BJ (cell line): ENCODE results near the gene WDR93. TPM values are rescaled to one million over a fixed set of nuclear protein-coding genes. Genes with fewer than 3 reads are reported as not detected.

Source experiments
- CTCF ChIA-PET: fragments of 350-600 bp; formaldehyde crosslinking; extraction: SDS; loops from one replicate; lab custom pipeline; 2021; ENCODE audit warnings: antibody characterized with exemption, inconsistent platforms; lab: Yijun Ruan, JAX
- POLR2A ChIA-PET: fragments of 300-600 bp; sonication (Branson Sonifier 250); formaldehyde crosslinking; extraction: SDS; loops from one replicate; lab custom pipeline; 2021; ENCODE audit warnings: antibody characterized with exemption; lab: Charles Lee
- DNase-seq: peaks from one replicate; pipeline ENCODE4 v3.0.0-alpha.2; 2011; ENCODE audit warnings: low read depth
- H3K27me3 ChIP-seq: 2 replicates; pipeline ENCODE4 v1.6.0; 2011; ENCODE audit warnings: low read length; ENCODE audit not compliant: control insufficient read depth, insufficient read depth
- H3K36me3 ChIP-seq: 2 replicates; pipeline ENCODE4 v1.5.1; 2011; ENCODE audit warnings: low read length; ENCODE audit not compliant: control insufficient read depth, insufficient read depth
- H3K4me3 ChIP-seq: 2 replicates; pipeline ENCODE4 v1.5.1; 2011; ENCODE audit warnings: low read depth, mild to moderate bottlenecking, control low read depth, low read length
- polyA plus RNA-seq: library from polyadenylated mRNA; depleted of rRNA; stranded (reverse); fragments of >200 nt; gene quantifications from 2 replicates; pipeline ENCODE4 v1.2.3, GENCODE V29; 2011
- TF ChIP-seq, protein P1 (sequence below): IDR thresholded peaks from 2 replicates; pipeline ENCODE4 v1.5.1; 2011; ENCODE audit warnings: low read depth, mild to moderate bottlenecking, control low read depth, inconsistent platforms, low read length, moderate library complexity; ENCODE audit not compliant: insufficient read depth

Gene WDR93
- polyA plus RNA-seq, 1 experiment, result 0.15 TPM

DNA sequence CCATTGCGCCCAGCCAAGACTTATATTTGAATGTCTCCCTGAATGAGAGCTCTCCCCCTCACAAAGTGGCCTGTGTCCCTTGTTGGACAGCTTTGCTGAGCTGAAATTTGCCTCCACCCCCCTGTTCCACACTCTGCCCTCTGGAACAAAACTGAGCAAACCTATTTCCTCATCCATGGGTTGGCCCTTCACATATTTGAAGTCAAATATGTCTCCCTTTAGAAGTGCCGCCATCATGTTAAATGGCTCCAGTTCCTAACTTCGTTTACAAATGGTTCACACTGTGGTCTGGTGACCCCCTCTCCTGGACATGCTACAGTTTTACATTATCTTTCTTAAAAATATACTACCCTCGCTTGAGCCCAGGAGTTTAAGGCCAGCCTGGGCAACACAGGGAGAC lies 16.1 kb upstream of the WDR93 start:
- CTCF ChIA-PET, result interaction anchor here (0.6 to 1.6 kb wide), 6 partner anchors 9 to 27 kb away, joined by 3 to 5 read pairs (median 4); no protein-coding TSS in a partner anchor
- DNase-seq, result no peak
- TF ChIP-seq, protein P1, sequence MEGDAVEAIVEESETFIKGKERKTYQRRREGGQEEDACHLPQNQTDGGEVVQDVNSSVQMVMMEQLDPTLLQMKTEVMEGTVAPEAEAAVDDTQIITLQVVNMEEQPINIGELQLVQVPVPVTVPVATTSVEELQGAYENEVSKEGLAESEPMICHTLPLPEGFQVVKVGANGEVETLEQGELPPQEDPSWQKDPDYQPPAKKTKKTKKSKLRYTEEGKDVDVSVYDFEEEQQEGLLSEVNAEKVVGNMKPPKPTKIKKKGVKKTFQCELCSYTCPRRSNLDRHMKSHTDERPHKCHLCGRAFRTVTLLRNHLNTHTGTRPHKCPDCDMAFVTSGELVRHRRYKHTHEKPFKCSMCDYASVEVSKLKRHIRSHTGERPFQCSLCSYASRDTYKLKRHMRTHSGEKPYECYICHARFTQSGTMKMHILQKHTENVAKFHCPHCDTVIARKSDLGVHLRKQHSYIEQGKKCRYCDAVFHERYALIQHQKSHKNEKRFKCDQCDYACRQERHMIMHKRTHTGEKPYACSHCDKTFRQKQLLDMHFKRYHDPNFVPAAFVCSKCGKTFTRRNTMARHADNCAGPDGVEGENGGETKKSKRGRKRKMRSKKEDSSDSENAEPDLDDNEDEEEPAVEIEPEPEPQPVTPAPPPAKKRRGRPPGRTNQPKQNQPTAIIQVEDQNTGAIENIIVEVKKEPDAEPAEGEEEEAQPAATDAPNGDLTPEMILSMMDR, result no peak
- Histone ChIP-seq H3K27me3 (no peaks in the 10 kb centered on the region), H3K4me3 (no peak overlapping the region), H3K36me3 (no peaks in the 10 kb centered on the region)
- POLR2A ChIA-PET, result no interaction called here

DNA sequence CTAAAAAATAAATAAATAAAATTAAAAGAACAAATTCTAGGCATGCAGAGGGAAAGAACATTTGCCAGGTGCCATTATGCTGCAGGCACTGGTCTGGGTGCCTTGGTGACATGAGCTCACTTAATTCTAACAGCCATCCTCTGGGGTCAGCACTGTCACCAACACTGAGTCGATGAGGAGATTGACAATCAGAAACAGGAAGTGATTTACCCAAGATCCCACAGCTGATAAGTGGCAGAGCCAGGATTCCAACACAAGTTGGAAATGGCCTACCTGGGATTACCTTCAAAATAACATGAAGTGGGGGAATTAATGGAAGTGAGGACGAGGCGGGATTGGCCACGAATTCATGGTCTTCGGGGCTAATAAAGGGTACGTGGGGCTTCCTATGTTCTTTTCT lies 15.0 kb upstream of the WDR93 start:
- Histone ChIP-seq H3K4me3 (no peak overlapping the region), H3K36me3 (no peaks in the 10 kb centered on the region), H3K27me3 (no peaks in the 10 kb centered on the region)
- ChIA-PET POLR2A (no interaction called here), CTCF (interaction anchor here (0.8 kb wide), 1 partner anchor 8 kb away, joined by 3 read pairs; no protein-coding TSS in a partner anchor)
- DNase-seq, result no peak
- TF ChIP-seq, protein P1, result no peak

DNA sequence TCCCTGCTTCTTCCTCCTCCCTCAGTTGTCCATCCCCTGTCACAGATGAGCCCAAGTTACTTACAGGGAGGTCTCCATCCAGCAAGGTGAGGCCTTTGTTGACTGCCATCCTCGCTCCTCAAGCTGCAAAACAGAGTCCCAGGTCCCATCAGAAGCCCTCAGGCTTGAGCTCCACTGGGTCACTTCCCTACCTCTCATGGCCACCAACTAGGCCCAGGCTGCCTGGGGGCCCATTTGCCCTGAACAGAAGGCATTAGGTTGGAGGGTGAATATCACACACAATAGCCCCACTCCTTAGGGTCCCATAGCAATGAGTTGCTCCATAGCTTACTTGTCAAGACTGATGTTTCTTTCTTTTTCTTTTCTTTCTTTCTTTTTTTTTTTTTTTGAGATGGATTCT lies 13.2 kb upstream of the WDR93 start:
- TF ChIP-seq, protein P1, result no peak
- H3K4me3 ChIP-seq, result no peak overlapping the region
- CTCF ChIA-PET, result no interaction called here
- POLR2A ChIA-PET, result no interaction called here
- no peaks in the 10 kb centered on the region for H3K27me3 ChIP-seq
- no peaks in the 10 kb centered on the region for H3K36me3 ChIP-seq
- DNase-seq, result no peak

DNA sequence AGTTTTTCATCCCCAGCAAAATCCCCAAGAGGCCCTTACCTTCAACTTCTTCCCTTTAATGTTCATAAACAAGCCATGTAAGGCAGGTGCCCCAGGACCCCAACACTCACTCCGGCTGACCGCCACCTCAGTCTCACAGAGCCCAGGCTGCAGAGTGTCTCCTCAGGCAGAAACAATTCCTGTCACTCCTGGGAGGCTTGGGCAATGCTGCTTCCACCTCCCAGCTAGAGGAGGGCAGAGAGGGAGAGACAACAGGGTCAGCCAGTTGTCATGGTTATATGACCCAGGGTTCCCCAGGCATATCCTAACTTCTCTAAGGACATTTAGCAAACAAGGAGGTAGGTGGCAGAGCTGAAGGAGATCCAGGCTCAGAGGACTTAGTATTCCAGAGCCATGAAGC lies 11.4 kb upstream of the WDR93 start, which contains the start of gene PLIN1:
TSS of gene PLIN1 (minus strand) at position 156 of the 400 bp plus-strand sequence. CDS start 1,878 bp downstream, outside the sequence.
- TF ChIP-seq, protein P1, result no peak
- CTCF ChIA-PET, result no interaction called here
- POLR2A ChIA-PET, result no interaction called here
- H3K36me3 ChIP-seq, result no peaks in the 10 kb centered on the region
- DNase-seq, result no peak
- no peaks in the 10 kb centered on the region for H3K27me3 ChIP-seq
- H3K4me3 ChIP-seq, result no peak within 1 kb of the TSS

DNA sequence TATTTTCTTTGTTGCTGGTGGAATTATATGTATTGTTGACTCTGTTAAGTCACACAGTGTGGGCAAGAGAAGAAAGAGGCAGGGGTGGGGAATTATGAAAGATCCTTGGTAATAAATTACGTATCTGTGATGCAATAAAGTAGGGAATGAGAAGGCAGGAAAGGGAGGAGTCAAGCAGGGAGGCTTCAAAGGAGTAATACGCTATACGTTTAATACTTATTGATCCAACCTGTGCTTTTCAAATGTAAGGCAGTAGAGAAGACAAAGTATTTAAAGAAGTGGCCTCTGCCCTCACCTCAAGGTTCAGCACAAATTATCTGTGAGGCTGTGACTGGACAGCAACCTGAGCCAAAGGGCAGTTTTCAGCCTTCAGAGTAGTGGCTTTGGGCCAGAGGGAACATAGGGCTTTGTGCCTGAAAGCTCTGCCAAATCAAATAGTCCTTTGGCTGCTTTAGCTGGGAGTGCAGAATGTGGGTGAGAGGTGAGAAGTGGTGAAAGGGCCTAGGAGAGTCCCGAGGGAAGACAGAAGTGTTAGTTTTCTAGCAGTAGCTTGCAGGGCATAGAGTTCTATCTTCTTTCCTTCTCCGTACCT lies 10.2 kb upstream of the WDR93 start:
- Histone ChIP-seq H3K36me3 (no peaks in the 10 kb centered on the region; the same call in 1 of the 2 replicates), H3K27me3 (no peaks in the 10 kb centered on the region), H3K4me3 (no peak overlapping the region)
- POLR2A ChIA-PET, result no interaction called here
- TF ChIP-seq, protein P1, result no peak
- no peak for DNase-seq
- CTCF ChIA-PET, result interaction anchor here (0.5 kb wide), 1 partner anchor 14 kb away, joined by 3 read pairs; no protein-coding TSS in a partner anchor
